ENCODE results near the gene TH. TPM values are rescaled to one million over a fixed set of nuclear protein-coding genes. Genes with fewer than 3 reads are reported as not detected.
A peak's percentile ranks its signal among the peaks of the same experiment; 100 is the strongest.

The TH gene
- polyA plus RNA-seq, 2 of the 4 experiments (the other 2 are of a cell fraction) = not detected

GRCh38 chr11:2158296-2158737, 13.3 kb downstream of the TH start (continued):
- no peak for TF ChIP-seq HES2 (IDR thresholded peaks at IDR 0.05)
- TF ChIP-seq MYC (IDR thresholded peaks at IDR 0.05; ENCODE audit: borderline replicate concordance, low read length) = no peak

GRCh38 chr11:2157294-2158040, 14.1 kb downstream of the TH start:
- no peak overlapping the region for H3K4me3 ChIP-seq
- no peak for FAIRE-seq
- H3K27ac ChIP-seq = no peak overlapping the region
- H3K4me1 ChIP-seq = no peaks in the 10 kb centered on the region
- ATAC-seq = peak in 1 of 2 experiments; percentile 6; a peak in 2 of 6 replicates
- H3K4me2 ChIP-seq = no peak overlapping the region
- ChIA-PET POLR2A (no interaction called here), CTCF (interaction anchor here (0.7 to 25.5 kb wide), 29 partner anchors 5 to 583 kb away, joined by 3 to 1333 read pairs (median 8); partner anchors contain the start of genes INS, LSP1, MRPL23 and SYT8)
- TF ChIP-seq NR3C1 (IDR thresholded peaks at IDR 0.05) (no peak), MAZ (IDR thresholded peaks at IDR 0.05; ENCODE audit: borderline replicate concordance, low read depth, low read length) (no peak), ESRRA (IDR thresholded peaks at IDR 0.05; ENCODE audit: borderline replicate concordance, low read length) (no peak), EP300 (IDR thresholded peaks at IDR 0.05) (no peak), FOXS1 (CRISPR knock-in tag; IDR thresholded peaks at IDR 0.05) (no peak), EHF (CRISPR knock-in tag; IDR thresholded peaks at IDR 0.05) (no peak), POLR2A (IDR thresholded peaks at IDR 0.05; ENCODE audit: low read length) (no peak), GATA3 (IDR thresholded peaks at IDR 0.05; ENCODE audit: borderline replicate concordance) (no peak), MYC (IDR thresholded peaks at IDR 0.05; ENCODE audit: borderline replicate concordance, low read length) (no peak), POLR2AphosphoS2 (conservative IDR thresholded peaks at IDR 0.05; ENCODE audit: low read length) (no peak), TP53 (CRISPR knock-in tag; IDR thresholded peaks at IDR 0.05) (no peak), SMC3 (IDR thresholded peaks at IDR 0.05) (no peak), FOSL2 (IDR thresholded peaks at IDR 0.05) (no peak), FOSL2 (CRISPR knock-in tag; IDR thresholded peaks at IDR 0.05) (no peak), CEBPB (IDR thresholded peaks at IDR 0.05) (no peak), RARB (CRISPR knock-in tag; IDR thresholded peaks at IDR 0.05) (no peak), CHD2 (IDR thresholded peaks at IDR 0.05; ENCODE audit: low read length, partially characterized antibody) (no peak), KDM5A (IDR thresholded peaks at IDR 0.05) (no peak), ELK1 (IDR thresholded peaks at IDR 0.05; ENCODE audit: low read depth, low read length) (no peak), EHMT2 (IDR thresholded peaks at IDR 0.05; ENCODE audit: low read depth) (no peak)
- DNase-seq (ENCODE audit: low read depth in 1 of 2, low spot score in 1 of 2) = no peak
- WGBS (ENCODE audit: missing lambda C conversion rate) = 57% methylated on average over 6 of the region's 18 CpGs
- no peaks in the 10 kb centered on the region for H3K9me3 ChIP-seq

GRCh38 chr11:2156416-2157182, 15.0 kb downstream of the TH start:
- Histone ChIP-seq H3K4me2 (peak overlapping the region; percentile 16; the same call in 1 of the 3 replicates), H3K4me1 (no peaks in the 10 kb centered on the region), H3K4me3 (no peak overlapping the region), H3K27ac (no peak overlapping the region), H3K9me3 (no peaks in the 10 kb centered on the region)
- ChIA-PET POLR2A (no interaction called here), CTCF (interaction anchor here (0.5 to 25.5 kb wide), 61 partner anchors 5 to 1492 kb away, joined by 3 to 1333 read pairs (median 4); partner anchors contain the start of genes INS, LSP1, MRPL23 and SYT8)
- TF ChIP-seq POLR2A (IDR thresholded peaks at IDR 0.05; ENCODE audit: low read length) (no peak), ATOH8 (CRISPR knock-in tag; IDR thresholded peaks at IDR 0.05; ENCODE audit: low read depth) (no peak), NFE2L2 (conservative IDR thresholded peaks at IDR 0.05; ENCODE audit: low read length) (no peak), EHMT2 (IDR thresholded peaks at IDR 0.05; ENCODE audit: low read depth) (no peak), BHLHE40 (IDR thresholded peaks at IDR 0.05; ENCODE audit: low read depth, low read length) (no peak), JUNB (IDR thresholded peaks at IDR 0.05) (no peak), CHD2 (IDR thresholded peaks at IDR 0.05; ENCODE audit: low read length, partially characterized antibody) (no peak), ZFP36 (IDR thresholded peaks at IDR 0.05; ENCODE audit: borderline replicate concordance, partially characterized antibody) (peak; percentile 96), RAD21 (conservative IDR thresholded peaks at IDR 0.05 in 1 of 2, IDR thresholded peaks at IDR 0.05 in 1 of 2) (peak; percentile 87 to 89), POLR2AphosphoS2 (conservative IDR thresholded peaks at IDR 0.05; ENCODE audit: low read length) (no peak), SMC3 (IDR thresholded peaks at IDR 0.05) (peak; percentile 73), CTCF (IDR thresholded peaks at IDR 0.05) (peak; percentile 81)
- 25% methylated on average over 7 of the region's 19 CpGs for WGBS (ENCODE audit: missing lambda C conversion rate)
- ATAC-seq = peak; percentile 54 to 86
- peak; percentile 62 to 88 for DNase-seq (ENCODE audit: low read depth in 1 of 2, low spot score in 1 of 2)
- no peak for FAIRE-seq

All from A549 (cell line).